Fibroblast of the aortic adventitia (primary cell): ENCODE results near the gene CTAG1A. TPM values are rescaled to one million over a fixed set of nuclear protein-coding genes. Genes with fewer than 3 reads are reported as not detected.
A peak's percentile ranks its signal among the peaks of the same experiment; 100 is the strongest.

Experiments
- DNase-seq: peaks from one replicate; pipeline ENCODE4 v3.0.0-alpha.2; 2010; ENCODE audit warnings: low read depth
- H3K4me3 ChIP-seq: 2 replicates; pipeline ENCODE4 v1.5.1; 2011; ENCODE audit warnings: low read depth, mild to moderate bottlenecking, control low read depth, low read length, moderate library complexity
- total RNA-seq: library from RNA; depleted of rRNA; stranded (reverse); fragments of >200 nt; gene quantifications from 2 replicates; pipeline ENCODE4 v1.2.3, GENCODE V29; 2012; ENCODE audit warnings: low replicate concordance
- TF ChIP-seq, protein P1 (sequence below): IDR thresholded peaks from 2 replicates; pipeline ENCODE4 v1.5.1; 2011; ENCODE audit warnings: mild to moderate bottlenecking, low read length, control low read depth, inconsistent platforms; ENCODE audit not compliant: insufficient read depth

The CTAG1A gene
- total RNA-seq, 1 donor: not detected

DNA sequence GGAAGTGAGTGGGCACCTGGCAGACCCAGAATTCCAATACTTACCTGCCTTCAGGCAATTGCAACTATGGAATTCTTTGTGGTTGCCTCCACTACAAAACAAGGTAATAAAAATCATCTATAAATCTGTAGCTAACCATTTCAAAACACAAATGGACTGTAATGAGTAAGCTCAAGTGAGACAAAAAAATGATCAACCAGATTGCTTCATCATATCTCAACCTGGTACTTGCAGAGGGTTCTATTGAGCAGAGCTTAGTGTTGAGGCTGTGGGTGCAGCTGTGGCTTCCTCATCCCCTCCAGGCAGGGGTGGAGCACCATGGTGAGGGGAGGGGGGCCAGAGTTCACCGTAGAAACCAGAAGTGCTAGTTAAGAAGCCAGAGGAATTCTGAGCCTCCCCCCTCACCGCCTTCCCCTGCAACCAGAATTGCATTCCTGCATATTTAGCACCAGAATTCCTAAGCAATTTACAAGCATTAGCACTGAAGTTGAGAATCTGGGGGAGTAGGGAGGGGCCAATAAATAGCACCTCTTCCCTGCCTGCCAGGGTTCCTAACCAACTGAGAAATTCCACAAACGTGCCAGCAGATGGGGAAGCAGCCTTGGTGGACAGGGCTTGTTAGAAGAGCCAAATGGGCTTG, 11.5 kb downstream of the CTAG1A start:
- H3K4me3 ChIP-seq: no peak overlapping the region
- peak; percentile 47 for DNase-seq
- TF ChIP-seq, protein P1, sequence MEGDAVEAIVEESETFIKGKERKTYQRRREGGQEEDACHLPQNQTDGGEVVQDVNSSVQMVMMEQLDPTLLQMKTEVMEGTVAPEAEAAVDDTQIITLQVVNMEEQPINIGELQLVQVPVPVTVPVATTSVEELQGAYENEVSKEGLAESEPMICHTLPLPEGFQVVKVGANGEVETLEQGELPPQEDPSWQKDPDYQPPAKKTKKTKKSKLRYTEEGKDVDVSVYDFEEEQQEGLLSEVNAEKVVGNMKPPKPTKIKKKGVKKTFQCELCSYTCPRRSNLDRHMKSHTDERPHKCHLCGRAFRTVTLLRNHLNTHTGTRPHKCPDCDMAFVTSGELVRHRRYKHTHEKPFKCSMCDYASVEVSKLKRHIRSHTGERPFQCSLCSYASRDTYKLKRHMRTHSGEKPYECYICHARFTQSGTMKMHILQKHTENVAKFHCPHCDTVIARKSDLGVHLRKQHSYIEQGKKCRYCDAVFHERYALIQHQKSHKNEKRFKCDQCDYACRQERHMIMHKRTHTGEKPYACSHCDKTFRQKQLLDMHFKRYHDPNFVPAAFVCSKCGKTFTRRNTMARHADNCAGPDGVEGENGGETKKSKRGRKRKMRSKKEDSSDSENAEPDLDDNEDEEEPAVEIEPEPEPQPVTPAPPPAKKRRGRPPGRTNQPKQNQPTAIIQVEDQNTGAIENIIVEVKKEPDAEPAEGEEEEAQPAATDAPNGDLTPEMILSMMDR: no peak

DNA sequence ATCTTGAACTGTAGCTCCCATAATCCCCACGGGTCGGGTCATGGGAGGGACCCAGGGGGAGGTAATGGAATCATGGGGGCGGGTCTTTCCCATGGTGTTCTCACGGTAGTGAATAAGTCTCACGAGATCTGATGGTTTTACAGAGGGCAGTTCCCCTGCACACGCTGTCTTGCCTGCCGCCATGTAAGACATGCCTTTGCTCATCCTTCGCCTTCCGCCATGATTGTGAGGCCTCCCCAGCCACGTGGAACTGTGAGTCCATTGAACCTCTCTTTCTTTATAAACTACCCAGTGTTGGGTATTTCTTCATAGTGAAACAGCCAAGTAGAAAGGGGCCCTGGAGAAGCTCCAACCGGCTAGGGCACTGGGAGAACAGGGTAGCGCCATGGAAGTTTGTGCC, 12.3 kb downstream of the CTAG1A start:
- H3K4me3 ChIP-seq: no peak overlapping the region
- TF ChIP-seq, protein P1: no peak
- no peak for DNase-seq

DNA sequence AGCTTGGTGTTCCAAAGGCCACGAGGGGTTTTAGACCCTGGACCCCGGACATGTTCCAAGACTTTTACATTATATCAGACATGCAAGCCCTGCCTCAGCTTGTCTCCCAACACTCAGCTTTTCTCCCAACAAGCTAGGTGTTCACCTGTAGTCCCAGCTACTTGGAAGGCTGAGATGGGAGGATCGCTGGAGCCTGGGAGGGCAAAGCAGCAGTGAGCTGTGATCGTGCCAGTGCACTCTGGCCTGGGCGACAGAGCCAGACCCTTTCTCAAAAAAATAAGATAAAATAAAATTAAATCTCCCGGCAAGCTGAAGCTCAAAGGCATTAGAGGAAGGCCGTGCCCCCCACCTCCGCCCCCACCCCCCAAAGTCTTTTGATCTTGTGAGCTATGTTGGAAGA, 13.7 kb downstream of the CTAG1A start:
- H3K4me3 ChIP-seq: no peak overlapping the region
- DNase-seq: no peak
- TF ChIP-seq, protein P1: no peak

GRCh38 chrX:154599531-154599930, 14.6 kb downstream of the CTAG1A start:
- DNase-seq: no peak
- H3K4me3 ChIP-seq: no peak overlapping the region
- TF ChIP-seq, protein P1: no peak

GRCh38 chrX:154600759-154601374, 15.9 kb downstream of the CTAG1A start:
- no peak for DNase-seq
- TF ChIP-seq, protein P1: no peak
- no peak overlapping the region for H3K4me3 ChIP-seq

- no peak overlapping the region for H3K4me3 ChIP-seq
- TF ChIP-seq, protein P1: no peak
- DNase-seq: no peak
Observed at GRCh38 chrX:154602226-154602625, 17.3 kb downstream of the CTAG1A start.
